ENCODE data around the gene FHIP1A. TPM values are rescaled to one million over a fixed set of nuclear protein-coding genes. Genes with fewer than 3 reads are reported as not detected.

FHIP1A gene
- total and polyA plus RNA-seq, 8 donors, result 2.2 to 24.2 (median 15.0) TPM

- no peak for TF ChIP-seq CTCF (IDR thresholded peaks at IDR 0.05)
- Histone ChIP-seq H3K4me3 (peak overlapping the region in 2 of 4 donors; percentile 12 to 14), H3K9me3 (no peaks in the 10 kb centered on the region), H3K4me1 (peaks cover 9 to 45% (median 40%) of the 10 kb centered on the region in 3 donors), H3K36me3 (no peaks in the 10 kb centered on the region), H3K27me3 (no peaks in the 10 kb centered on the region), H3K27ac (peak overlapping the region; percentile 43 to 83 (median 72))
- WGBS, 2 donors, result 26 to 35% methylated on average over 1 of the region's 1 CpG
- intact Hi-C loops (cut with DNase I), result no loop called here
- ATAC-seq (peak; percentile 35 to 54 (median 51)), DNase-seq (no peak), FAIRE-seq (no peak)
Measured at GRCh38 chr4:151455212-151455611, 46.2 kb downstream of the FHIP1A start.

DNA sequence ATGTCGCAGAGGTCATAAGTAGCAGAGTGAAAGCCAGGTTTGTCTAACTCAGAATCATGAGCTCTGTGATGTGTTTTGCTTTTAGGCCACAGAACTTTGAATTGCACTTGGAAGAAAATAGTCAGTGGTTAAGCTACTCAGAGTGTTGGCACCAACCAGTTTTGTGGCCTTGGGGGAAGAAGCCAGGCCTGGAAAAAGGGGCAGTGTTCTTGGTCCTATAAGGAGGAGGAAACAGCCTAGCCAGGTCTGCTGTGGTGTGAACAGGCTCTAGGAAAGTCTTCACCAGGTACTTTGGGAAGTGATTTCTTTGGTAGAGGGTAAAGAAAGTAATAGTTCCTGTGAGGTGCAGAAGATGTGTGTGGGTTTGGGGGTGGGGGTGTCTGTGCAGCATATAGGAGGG is 49.2 kb downstream of the FHIP1A start:
- intact Hi-C loops (cut with DNase I), result no loop called here
- ATAC-seq (peak; percentile 58 to 72 (median 66)), DNase-seq (peak in 4 of 6 donors; percentile 23 to 75 (median 47)), FAIRE-seq (no peak)
- H3K27ac ChIP-seq, result peak overlapping the region in 2 of 4 donors; percentile 76 to 83
- H3K36me3 ChIP-seq, result no peaks in the 10 kb centered on the region
- H3K9me3 ChIP-seq, result no peaks in the 10 kb centered on the region
- H3K4me1 ChIP-seq, result peaks cover 9 to 53% (median 46%) of the 10 kb centered on the region in 3 donors
- H3K4me3 ChIP-seq, result no peak overlapping the region
- H3K27me3 ChIP-seq, result no peaks in the 10 kb centered on the region
- no peak for TF ChIP-seq CTCF (IDR thresholded peaks at IDR 0.05)
- 76 to 94% methylated on average over 1 of the region's 1 CpG for WGBS, 2 donors

Other genes with a start within 250 kb of the FHIP1A start
- not detected for gene PRSS48, start 132.0 kb upstream of the FHIP1A start, total RNA-seq
- not detected for gene PRSS48, start 132.0 kb upstream of the FHIP1A start, polyA plus RNA-seq
- 10 to 100 TPM; 11.9 to 34.5 (median 14.6) TPM for gene SH3D19, start 83.6 kb upstream of the FHIP1A start, total RNA-seq
- 10 to 100 TPM; 12.3 to 13.1 TPM for gene SH3D19, start 83.6 kb upstream of the FHIP1A start, polyA plus RNA-seq

All from pancreas (tissue), 10 donors.